Small intestine (tissue), 7 donors: ENCODE measurements around the gene GRK5. TPM values are rescaled to one million over a fixed set of nuclear protein-coding genes. Genes with fewer than 3 reads are reported as not detected.

Source experiments
- DNase-seq, 2 donors: peaks; one replicate each; pipeline versions ENCODE4 v3.0.0 to v3.0.0-alpha.2; 2013
- FAIRE-seq: peaks from 2 replicates; lab custom pipeline; 2012; peaks lifted over from hg19 to GRCh38; lab: Jason Lieb, UNC
- H3K27ac ChIP-seq, 3 donors: one replicate each; pipeline ENCODE4 v1.5.1; 2013; ENCODE audit warnings: low read length in 2 of 3, mild to moderate bottlenecking in 2 of 3, control low read depth in 1 of 3, inconsistent platforms in 1 of 3, low read depth in 1 of 3, moderate library complexity in 1 of 3
- H3K27me3 ChIP-seq, 3 donors: one replicate each; pipeline ENCODE4 v1.6.1; 2013; ENCODE audit warnings: low read length in 3 of 3, inconsistent platforms in 1 of 3; ENCODE audit not compliant: control insufficient read depth in 3 of 3, insufficient read depth in 3 of 3
- H3K36me3 ChIP-seq, 3 donors: one replicate each; pipeline ENCODE4 v1.6.1; 2013; ENCODE audit warnings: low read length in 3 of 3, inconsistent platforms in 1 of 3, low read depth in 1 of 3, mild to moderate bottlenecking in 1 of 3, moderate library complexity in 1 of 3; ENCODE audit not compliant: control insufficient read depth in 3 of 3, insufficient read depth in 2 of 3
- H3K4me1 ChIP-seq, 3 donors: one replicate each; pipeline ENCODE4 v1.6.1; 2013; ENCODE audit warnings: low read length in 2 of 3, inconsistent platforms in 1 of 3, low read depth in 1 of 3, mild to moderate bottlenecking in 1 of 3, moderate library complexity in 1 of 3; ENCODE audit not compliant: control insufficient read depth in 3 of 3, insufficient read depth in 2 of 3
- H3K4me3 ChIP-seq, 3 donors: one replicate each; pipeline ENCODE4 v1.5.1; 2013; ENCODE audit warnings: low read length in 3 of 3, control low read depth in 1 of 3, inconsistent platforms in 1 of 3, low read depth in 1 of 3, mild to moderate bottlenecking in 1 of 3, moderate library complexity in 1 of 3
- H3K9me3 ChIP-seq, 2 donors: one replicate each; pipeline ENCODE4 v1.6.1; 2013; ENCODE audit warnings: low read depth in 1 of 2, low read length in 1 of 2; ENCODE audit not compliant: control insufficient read depth in 2 of 2, insufficient read depth in 1 of 2
- WGBS, 3 donors: extraction: QIAGEN DNeasy Blood & Tissue Kit; methylation state at CpG; one replicate each; pipeline ENCODE4 v1.1.7; 2013; 5-methylcytosine and 5-hydroxymethylcytosine counted together
- polyA plus RNA-seq, 4 donors: library from polyadenylated mRNA; stranded (reverse) in 3 of 4; unstranded in 1 of 4; fragments of 200-250 nt in 3 of 4; fragments of 120-200 nt in 1 of 4; gene quantifications; one replicate each; pipeline versions ENCODE4 v1.2.1 to v1.2.3, GENCODE V29; 2013
- donor health status: healthy with polysubstance abuse.
- donor health status: control.
- donor health status: control.
- donor health status: Bipolar disorder and iron deficiency.
- donor health status: healthy.

The GRK5 gene
- polyA plus RNA-seq, 4 donors, result 21.6 to 50.5 (median 26.0) TPM

DNA sequence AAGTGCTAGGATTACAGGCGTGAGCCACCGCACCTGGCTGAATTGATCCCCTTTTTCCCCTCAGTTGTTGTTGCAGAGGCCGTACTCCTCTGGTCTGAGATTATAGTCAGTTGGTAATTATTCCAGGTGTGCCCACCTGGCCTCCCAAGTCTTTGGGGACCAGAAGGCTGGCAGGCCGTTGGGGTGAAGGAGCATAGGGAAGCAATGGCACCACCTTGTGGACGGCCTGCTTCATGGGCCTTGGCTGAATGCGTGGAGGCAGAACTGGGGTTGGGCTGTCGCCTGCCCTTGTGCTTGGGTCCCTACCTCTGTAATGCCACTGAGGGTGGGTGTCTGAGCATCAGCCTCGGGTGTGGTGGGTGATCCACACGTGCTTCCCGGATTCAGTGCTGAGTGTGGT, 209.5 kb downstream of the GRK5 start:
- Histone ChIP-seq H3K4me3 (no peak overlapping the region), H3K27me3 (no peaks in the 10 kb centered on the region), H3K36me3 (peaks cover 0 to 47% (median 0%) of the 10 kb centered on the region in 3 donors), H3K9me3 (no peaks in the 10 kb centered on the region), H3K27ac (peak overlapping the region in 1 of 3 donors; percentile 3), H3K4me1 (peaks cover 0 to 22% (median 0%) of the 10 kb centered on the region in 3 donors)
- WGBS, 3 donors, result 28 to 47% (median 33%) methylated on average over 10 of the region's 10 CpGs
- FAIRE-seq, result no peak
- peak; percentile 74 to 75 for DNase-seq

- 92 to 93% (median 93%) methylated on average over 9 of the region's 9 CpGs for WGBS, 3 donors
- FAIRE-seq, result no peak
- no peak for DNase-seq
Measured at GRCh38 chr10:119417852-119418251, 210.5 kb downstream of the GRK5 start.

GRCh38 chr10:119418362-119418761, 211.0 kb downstream of the GRK5 start:
- H3K4me1 ChIP-seq, result peaks cover 0 to 14% (median 0%) of the 10 kb centered on the region in 3 donors
- FAIRE-seq (no peak), DNase-seq (no peak)
- H3K27ac ChIP-seq, result no peak overlapping the region
- WGBS, 3 donors, result 81 to 85% (median 84%) methylated on average over 4 of the region's 4 CpGs
- no peaks in the 10 kb centered on the region for H3K9me3 ChIP-seq
- peaks cover 0 to 49% (median 0%) of the 10 kb centered on the region in 3 donors for H3K36me3 ChIP-seq
- H3K4me3 ChIP-seq, result no peak overlapping the region
- H3K27me3 ChIP-seq, result no peaks in the 10 kb centered on the region

More at GRCh38 chr10:119417852-119418251, 210.5 kb downstream of the GRK5 start:
- peaks cover 0 to 48% (median 0%) of the 10 kb centered on the region in 3 donors for H3K36me3 ChIP-seq
- H3K4me3 ChIP-seq, result no peak overlapping the region
- no peak overlapping the region for H3K27ac ChIP-seq
- peaks cover 0 to 19% (median 0%) of the 10 kb centered on the region in 3 donors for H3K4me1 ChIP-seq
- no peaks in the 10 kb centered on the region for H3K9me3 ChIP-seq
- no peaks in the 10 kb centered on the region for H3K27me3 ChIP-seq

DNA sequence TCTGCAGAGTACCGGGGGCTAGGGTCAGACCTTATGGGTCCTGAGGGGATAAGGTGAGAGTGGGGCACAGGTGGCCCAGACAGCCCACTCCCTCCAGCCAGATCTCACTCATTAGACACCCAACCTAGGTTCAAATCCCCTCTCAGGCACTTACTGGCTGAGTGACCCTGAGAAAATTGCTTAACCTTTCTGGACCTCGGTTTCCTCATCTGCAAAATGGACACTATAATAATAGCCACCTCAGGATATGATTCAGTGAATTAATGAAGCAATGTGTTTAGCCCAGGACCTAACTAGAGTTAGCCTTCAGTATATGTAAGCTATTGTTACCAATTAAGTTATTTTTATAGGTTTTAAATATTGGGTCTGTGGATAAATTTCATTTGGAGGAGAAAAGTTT, 212.6 kb downstream of the GRK5 start:
- Histone ChIP-seq H3K27me3 (no peaks in the 10 kb centered on the region), H3K4me3 (no peak overlapping the region), H3K27ac (no peak overlapping the region), H3K9me3 (no peaks in the 10 kb centered on the region), H3K36me3 (peaks cover 0 to 59% (median 0%) of the 10 kb centered on the region in 3 donors), H3K4me1 (peaks cover 0 to 2% (median 0%) of the 10 kb centered on the region in 3 donors)
- 92 to 94% (median 93%) methylated on average over 2 of the region's 2 CpGs for WGBS, 3 donors
- FAIRE-seq, result no peak
- no peak for DNase-seq

- DNase-seq, result no peak
- WGBS, 3 donors, result 69 to 74% (median 72%) methylated on average over 13 of the region's 13 CpGs
- H3K4me3 ChIP-seq, result no peak overlapping the region
- peaks cover 0 to 66% (median 0%) of the 10 kb centered on the region in 3 donors for H3K36me3 ChIP-seq
- H3K27ac ChIP-seq, result peak overlapping the region in 1 of 3 donors; percentile 55
- H3K9me3 ChIP-seq, result no peaks in the 10 kb centered on the region
- H3K27me3 ChIP-seq, result no peaks in the 10 kb centered on the region
- FAIRE-seq, result no peak
- peaks cover 0 to 2% (median 0%) of the 10 kb centered on the region in 3 donors for H3K4me1 ChIP-seq
Measured at GRCh38 chr10:119420950-119421875, 213.8 kb downstream of the GRK5 start.

- WGBS, 3 donors, result 28 to 61% (median 43%) methylated on average over 11 of the region's 11 CpGs
- H3K27ac ChIP-seq, result peak overlapping the region in 1 of 3 donors; percentile 55
- no peak for FAIRE-seq
- DNase-seq, result no peak
- peaks cover 0 to 73% (median 8%) of the 10 kb centered on the region in 3 donors for H3K36me3 ChIP-seq
- H3K9me3 ChIP-seq, result no peaks in the 10 kb centered on the region
- H3K27me3 ChIP-seq, result no peaks in the 10 kb centered on the region
- H3K4me1 ChIP-seq, result no peaks in the 10 kb centered on the region
- H3K4me3 ChIP-seq, result no peak overlapping the region
Measured at GRCh38 chr10:119421891-119422681, 214.7 kb downstream of the GRK5 start.

GRCh38 chr10:119422682-119423509, 215.5 kb downstream of the GRK5 start:
- no peak overlapping the region for H3K27ac ChIP-seq
- DNase-seq (no peak), FAIRE-seq (no peak)
- H3K27me3 ChIP-seq, result no peaks in the 10 kb centered on the region
- H3K4me3 ChIP-seq, result no peak overlapping the region
- H3K9me3 ChIP-seq, result no peaks in the 10 kb centered on the region
- no peaks in the 10 kb centered on the region for H3K4me1 ChIP-seq
- WGBS, 3 donors, result 58 to 87% (median 73%) methylated on average over 12 of the region's 12 CpGs
- peaks cover 0 to 79% (median 10%) of the 10 kb centered on the region in 3 donors for H3K36me3 ChIP-seq
